ELR (cell line): ENCODE results near the gene OPN3.

ENCODE experiments used
- DNase-seq: peaks from one replicate; pipeline ENCODE4 v3.0.0-alpha.2; 2015; ENCODE audit warnings: low read depth

Gene OPN3

GRCh38 chr1:241615043-241615974 lies 24.9 kb downstream of the OPN3 start:
- DNase-seq: peak; percentile 51

GRCh38 chr1:241614572-241614971 lies 25.6 kb downstream of the OPN3 start:
- DNase-seq: no peak

GRCh38 chr1:241614144-241614543 lies 26.0 kb downstream of the OPN3 start:
- no peak for DNase-seq

DNA sequence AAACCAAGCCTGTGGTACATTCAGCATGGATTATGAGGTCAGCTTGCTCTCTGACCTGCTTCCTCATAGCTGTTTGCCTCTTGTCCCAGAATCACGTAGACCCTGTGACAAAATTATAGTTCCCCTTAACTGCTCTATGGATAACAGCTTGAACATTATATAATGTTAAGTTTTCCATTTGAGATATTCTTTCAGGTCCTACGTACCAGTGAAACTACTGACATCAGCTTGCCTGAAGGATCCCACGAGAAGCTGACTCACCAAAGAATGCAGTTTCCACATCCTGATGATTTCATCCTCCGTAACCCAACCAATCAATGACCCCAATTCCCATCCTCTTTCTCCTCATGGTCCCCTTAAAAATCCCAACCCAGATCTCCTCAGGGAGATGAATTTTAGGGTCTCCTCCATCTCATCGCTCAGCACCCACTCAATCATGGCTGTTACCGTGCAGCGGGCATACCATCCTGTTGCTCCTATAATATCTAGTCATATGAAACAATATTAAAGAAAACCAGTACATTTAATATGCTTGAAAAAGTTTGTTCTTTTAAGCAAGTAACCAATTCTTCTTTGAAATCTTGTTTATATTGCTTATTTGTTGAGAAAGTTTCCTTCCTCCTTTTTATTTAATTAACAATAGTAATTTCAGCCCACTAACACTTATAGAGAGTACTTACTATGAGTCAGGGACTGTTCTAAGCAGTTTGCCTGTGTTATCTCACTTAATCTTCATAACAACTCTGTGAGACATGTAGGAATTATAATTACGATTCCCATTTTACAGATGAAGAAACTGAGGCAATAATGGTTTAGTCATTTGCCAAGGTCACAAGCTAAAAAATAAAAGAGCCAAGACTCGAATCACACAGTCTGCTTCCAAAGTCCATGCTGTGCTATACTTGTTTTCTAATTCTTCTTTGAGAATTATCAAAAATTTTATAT lies 27.4 kb downstream of the OPN3 start:
- peak; percentile 96 for DNase-seq

DNA sequence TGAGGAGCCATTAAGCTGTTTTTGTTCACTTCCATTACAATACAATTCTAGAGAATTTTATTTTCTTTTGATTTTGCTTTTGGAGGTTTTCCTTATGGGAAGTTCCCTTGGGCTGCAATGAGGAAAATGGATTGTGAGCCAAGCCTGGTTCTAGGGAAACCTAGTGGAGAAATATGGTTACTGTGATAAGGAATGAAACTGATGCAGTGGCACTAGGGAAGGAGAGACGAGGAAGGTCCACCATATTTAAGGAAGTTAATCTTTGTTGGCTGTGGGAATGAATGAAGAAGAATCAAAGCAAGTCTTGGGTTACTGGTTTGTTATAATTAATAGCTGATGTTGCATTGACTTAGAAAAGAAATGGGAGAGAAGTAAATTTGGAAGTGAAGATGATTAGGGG lies 28.4 kb downstream of the OPN3 start:
- DNase-seq: peak; percentile 32

- DNase-seq: peak; percentile 83
Measured at GRCh38 chr1:241611063-241611462, 29.1 kb downstream of the OPN3 start.

DNA sequence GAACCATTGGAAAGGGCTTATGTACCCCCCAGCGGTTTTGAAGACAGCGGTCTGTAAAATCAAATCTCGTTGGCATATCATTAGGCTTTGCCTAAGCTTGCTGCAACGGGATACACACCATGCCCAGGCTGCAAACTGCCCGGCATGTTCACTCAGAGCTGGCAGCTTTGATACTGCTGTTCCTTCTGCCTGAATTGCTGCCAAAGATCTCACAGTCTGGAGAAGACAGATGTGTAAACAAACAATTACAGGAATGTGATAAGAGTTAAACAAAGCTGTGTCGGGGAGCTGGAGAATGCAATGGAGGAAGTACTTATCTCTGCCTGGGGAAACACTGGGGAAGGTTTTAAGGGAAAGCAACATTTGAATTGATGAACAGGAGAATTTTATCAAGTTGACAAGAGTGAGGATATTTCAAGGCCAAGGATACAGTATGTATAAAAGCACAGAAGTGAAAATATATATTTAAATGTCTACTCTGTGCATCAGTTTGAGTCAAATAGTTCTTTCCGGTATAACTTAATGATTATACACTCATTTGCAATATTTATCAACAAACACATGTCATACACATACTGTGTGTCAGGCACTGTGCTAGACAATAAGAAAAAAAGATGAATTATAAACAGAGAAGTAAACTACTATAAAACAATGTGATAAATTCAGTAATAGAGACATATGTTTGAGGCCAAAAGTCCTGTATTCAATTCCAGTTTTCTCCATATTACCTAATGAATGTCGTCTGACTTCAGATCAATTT lies 29.9 kb downstream of the OPN3 start:
- DNase-seq: no peak

GRCh38 chr1:241608379-241609033 lies 31.7 kb downstream of the OPN3 start:
- peak; percentile 89 for DNase-seq

DNA sequence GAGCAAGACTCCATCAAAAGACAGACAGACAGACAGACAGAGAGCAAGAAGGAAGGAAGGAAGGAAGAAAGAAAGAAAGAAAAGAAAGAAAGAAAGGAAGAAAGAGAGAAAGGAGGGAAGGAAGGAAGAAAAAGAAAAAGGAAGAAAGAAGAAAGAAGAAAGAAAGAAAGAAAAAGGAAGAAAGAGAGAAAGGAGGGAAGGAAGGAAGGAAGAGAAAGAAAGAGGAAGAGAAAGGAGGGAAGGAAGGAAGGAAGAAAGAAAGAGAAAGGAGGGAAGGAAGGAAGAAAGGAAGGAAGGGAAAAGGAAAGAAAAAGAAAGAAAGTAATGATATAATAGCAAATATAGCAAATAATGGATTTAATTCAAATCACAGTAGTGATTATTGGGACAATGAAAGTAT lies 32.7 kb downstream of the OPN3 start:
- DNase-seq: no peak

DNA sequence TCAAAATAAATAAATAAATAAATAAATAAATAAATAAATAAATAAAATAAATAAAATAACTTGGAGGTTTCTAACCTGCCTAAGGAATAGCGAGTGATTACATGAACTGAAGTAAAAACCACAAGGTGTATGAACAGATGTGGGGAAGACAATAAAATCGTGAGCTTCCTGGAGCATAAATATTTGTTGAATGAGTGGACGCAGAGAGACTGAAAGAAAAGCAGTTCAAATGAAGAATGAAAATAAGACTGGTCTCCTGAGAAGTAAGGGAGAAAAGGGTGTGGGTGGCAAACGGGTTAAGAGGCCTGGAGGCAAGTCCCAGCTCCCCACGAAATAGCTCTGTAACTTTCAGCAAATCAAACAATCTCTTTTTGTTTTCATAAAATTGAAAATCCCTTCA lies 33.6 kb downstream of the OPN3 start:
- peak; percentile 78 for DNase-seq

DNA sequence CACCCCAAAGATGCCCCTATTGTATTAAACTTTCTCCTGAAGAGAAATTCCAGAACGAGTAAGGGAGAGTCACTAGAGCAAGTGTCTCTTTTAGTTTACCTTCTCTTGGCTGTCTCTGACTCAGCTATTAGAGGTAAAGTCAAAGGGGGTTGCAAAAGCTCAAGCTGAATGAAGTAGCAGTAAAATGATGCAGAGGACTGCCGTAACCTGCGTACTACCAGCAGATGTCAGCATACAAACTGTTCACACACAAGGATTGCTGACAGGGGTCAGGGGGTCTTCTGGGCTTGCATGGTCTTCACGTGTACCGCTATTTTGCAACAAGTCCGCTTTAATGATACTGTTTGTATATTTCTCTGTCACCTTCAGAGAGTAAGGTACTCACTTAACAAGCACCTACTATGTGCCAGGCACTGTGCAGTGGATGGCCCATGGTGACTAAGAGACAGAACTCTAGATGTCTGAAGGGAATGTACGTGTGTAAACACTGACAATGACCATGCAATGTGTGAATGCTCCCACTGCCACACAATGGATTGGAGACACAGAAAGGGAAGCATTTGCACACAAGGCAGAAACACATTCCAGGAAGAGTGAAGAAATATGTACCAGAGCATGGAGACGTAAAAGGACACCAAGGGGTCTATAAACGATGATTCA lies 34.9 kb downstream of the OPN3 start:
- DNase-seq: peak; percentile 58

- peak; percentile 79 for DNase-seq
Measured at GRCh38 chr1:241603731-241604245, 36.4 kb downstream of the OPN3 start.

DNA sequence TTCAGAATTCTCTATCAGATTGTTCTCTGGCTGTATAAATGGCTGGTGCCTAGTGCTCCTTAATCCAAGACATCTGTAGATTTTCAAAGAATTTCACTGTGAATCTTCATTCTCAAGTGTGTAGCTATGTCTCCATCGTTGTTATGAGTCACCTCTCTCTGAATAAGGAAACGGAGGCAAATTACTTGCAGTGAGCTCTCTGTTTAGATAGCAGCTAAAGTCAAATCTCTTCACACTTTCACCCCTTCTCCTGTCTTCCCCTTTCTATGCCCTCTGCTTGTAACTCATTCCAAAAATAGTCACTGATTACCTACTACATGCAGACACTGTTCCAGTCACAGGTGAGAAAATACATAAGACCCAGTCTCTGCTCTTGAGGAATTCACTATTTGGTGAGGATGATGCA lies 39.7 kb downstream of the OPN3 start:
- DNase-seq: peak; percentile 50

DNA sequence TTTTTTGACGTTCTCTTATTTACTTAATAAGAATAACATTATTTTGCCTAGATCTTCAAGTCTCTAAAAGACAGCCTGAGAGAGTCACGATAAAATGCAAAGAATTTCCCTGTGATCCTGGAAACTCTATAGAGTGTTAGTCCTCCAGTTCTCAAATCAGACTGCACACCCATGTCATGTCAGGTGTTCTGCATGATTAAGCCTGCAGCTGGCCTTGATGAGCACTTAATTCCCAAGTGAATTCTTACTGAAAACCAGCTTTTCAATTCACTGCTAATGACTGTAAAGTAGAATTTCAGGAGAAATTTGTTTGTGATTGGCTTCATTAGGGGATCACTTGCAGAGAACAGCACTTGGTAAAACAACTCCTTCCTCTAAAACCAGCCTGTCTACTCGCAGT lies 41.9 kb downstream of the OPN3 start:
- DNase-seq: no peak

DNA sequence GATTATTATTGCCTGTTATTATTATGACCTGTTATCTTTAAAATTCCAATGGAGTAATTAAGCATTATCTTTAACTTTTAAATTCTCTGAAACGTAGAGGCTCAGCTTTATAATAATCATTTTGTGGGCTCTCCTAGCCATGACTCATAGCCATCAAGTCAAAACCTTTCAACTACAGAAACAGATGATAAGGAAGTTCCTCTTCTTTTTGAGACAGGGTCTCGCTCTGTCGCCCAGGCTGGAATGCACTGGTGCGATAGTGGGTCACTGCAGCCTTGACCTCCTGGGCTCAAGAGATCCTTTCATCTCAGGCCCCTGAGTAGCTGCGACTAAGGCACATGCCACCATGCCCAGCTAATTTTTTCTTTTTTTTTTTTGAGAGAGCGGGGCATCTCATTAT lies 43.5 kb downstream of the OPN3 start:
- no peak for DNase-seq

- peak; percentile 66 for DNase-seq
Measured at GRCh38 chr1:241593186-241593585, 47.0 kb downstream of the OPN3 start.

DNA sequence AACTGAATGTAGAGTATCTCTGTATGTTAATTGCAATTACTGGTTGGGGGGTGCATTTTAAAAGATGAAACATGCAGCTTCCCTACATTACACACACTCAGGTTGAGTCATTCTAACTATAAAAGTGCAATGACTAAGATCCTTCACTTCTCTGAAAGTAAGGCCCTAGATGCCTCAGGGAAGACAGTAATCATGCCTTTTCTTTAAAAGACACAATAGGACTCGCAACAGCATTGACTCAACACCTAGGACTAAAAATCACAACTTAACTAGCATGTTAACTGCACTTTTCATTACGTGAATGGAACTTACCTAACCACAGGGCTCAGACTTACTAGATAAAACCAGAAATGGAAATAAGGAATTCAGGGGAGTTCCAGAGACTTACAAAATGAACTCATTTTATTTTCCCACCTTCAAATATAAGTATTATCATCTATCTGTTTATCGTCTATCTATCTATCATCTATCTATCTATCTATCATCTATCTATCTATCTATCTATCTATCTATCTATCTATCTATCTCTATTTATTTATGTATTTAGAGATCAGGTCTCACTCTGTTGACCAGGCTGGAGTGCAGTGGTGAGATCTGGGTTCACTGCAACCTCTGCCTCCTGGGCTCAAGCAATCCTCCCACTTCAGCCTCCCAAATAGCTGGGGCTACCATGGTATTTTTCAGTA lies 47.8 kb downstream of the OPN3 start:
- DNase-seq: peak; percentile 99

- no peak for DNase-seq
Measured at GRCh38 chr1:241591736-241592135, 48.4 kb downstream of the OPN3 start.

DNA sequence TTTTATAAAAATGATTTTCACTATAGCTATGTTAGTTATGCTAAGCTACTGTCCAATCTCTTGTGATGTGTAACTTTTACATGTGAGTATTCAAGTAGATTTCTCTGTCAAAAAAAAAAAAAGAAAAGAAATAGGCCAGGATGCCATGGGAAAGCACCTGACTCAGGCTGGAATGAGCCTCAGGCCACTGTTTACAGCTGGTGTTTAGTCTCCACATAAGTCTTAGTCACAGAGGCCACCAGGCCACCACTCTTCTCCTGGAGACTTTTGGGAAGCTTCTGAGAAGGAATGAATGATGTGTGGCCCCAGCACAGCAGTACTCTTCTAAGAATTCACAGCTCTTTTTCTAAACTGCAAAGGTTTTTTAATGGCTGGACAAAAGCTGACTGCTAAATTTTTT lies 48.9 kb downstream of the OPN3 start:
- peak; percentile 96 for DNase-seq

GRCh38 chr1:241590719-241591118 lies 49.5 kb downstream of the OPN3 start:
- DNase-seq: no peak
